Uterus (tissue), 2 donors: ENCODE data around the gene SPON1.

Experiments used
- POLR2A ChIP-seq, 2 donors: fragments of 450-650 bp; IDR thresholded peaks; one replicate each; pipeline ENCODE4 v1.6.1; 2016; ENCODE audit warnings: antibody characterized with exemption in 2 of 2, mild to moderate bottlenecking in 1 of 2, moderate library complexity in 1 of 2
- TF ChIP-seq, protein P1 (sequence below), 4 experiments: fragments of 200-600 bp in 2 of 4; fragments of 450-650 bp in 2 of 4; sonication (generic) in 2 of 4; IDR thresholded peaks; one replicate each; pipeline ENCODE4 v1.5.1; 2016 to 2019; ENCODE audit warnings: antibody characterized with exemption in 4 of 4, mild to moderate bottlenecking in 2 of 4, moderate library complexity in 1 of 4

DNA sequence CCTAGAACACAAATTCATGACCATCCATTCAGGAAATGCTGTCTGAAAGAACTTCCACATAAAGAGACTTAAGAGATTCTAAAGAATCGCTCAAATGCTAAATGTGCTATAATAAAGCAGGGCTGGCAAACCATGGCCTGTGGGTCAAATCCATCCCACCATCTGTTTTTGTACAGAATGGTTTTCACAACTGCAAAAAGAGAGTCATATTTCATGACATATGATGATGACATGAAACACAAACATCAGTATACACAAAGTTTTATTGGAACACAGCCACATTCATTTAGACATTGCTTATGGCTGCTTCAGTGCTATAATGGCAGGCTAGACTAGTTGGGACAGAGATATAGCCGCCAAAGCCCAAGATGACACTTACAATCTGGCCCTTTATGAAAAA lies 311.4 kb downstream of the SPON1 start:
- TF ChIP-seq, protein P1, sequence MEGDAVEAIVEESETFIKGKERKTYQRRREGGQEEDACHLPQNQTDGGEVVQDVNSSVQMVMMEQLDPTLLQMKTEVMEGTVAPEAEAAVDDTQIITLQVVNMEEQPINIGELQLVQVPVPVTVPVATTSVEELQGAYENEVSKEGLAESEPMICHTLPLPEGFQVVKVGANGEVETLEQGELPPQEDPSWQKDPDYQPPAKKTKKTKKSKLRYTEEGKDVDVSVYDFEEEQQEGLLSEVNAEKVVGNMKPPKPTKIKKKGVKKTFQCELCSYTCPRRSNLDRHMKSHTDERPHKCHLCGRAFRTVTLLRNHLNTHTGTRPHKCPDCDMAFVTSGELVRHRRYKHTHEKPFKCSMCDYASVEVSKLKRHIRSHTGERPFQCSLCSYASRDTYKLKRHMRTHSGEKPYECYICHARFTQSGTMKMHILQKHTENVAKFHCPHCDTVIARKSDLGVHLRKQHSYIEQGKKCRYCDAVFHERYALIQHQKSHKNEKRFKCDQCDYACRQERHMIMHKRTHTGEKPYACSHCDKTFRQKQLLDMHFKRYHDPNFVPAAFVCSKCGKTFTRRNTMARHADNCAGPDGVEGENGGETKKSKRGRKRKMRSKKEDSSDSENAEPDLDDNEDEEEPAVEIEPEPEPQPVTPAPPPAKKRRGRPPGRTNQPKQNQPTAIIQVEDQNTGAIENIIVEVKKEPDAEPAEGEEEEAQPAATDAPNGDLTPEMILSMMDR (IDR thresholded peaks at IDR 0.05): no peak
- no peak for TF ChIP-seq POLR2A (IDR thresholded peaks at IDR 0.05)
